Smooth muscle cell (in vitro differentiated cells): ENCODE data around the gene TBCCD1. TPM values are rescaled to one million over a fixed set of nuclear protein-coding genes. Genes with fewer than 3 reads are reported as not detected.

Experiments used
- DNase-seq: peaks from one replicate; lab custom pipeline; 2025; ENCODE audit not compliant: unreplicated experiment; lab: John Stamatoyannopoulos, UW
- H2AFZ ChIP-seq: fragments of 200-600 bp; sonication (generic); 2 replicates; pipeline ENCODE4 v1.6.0; 2016; ENCODE audit warnings: antibody characterized with exemption, low read depth, mild to moderate bottlenecking
- H3F3A ChIP-seq: fragments of 200-600 bp; sonication (generic); 2 replicates; pipeline ENCODE4 v1.6.0; 2017; ENCODE audit warnings: antibody characterized with exemption, low read depth
- H3K27ac ChIP-seq: fragments of 200-600 bp; sonication (generic); 2 replicates; pipeline ENCODE4 v1.5.1; 2016; ENCODE audit warnings: low read depth, mild to moderate bottlenecking
- H3K27me3 ChIP-seq: fragments of 200-600 bp; sonication (generic); 2 replicates; pipeline ENCODE4 v1.6.1; 2016; ENCODE audit warnings: low read depth, mild to moderate bottlenecking
- H3K36me3 ChIP-seq: fragments of 200-600 bp; sonication (generic); 2 replicates; pipeline ENCODE4 v1.5.1; 2016; ENCODE audit warnings: low read depth
- H3K4me1 ChIP-seq: fragments of 200-600 bp; sonication (generic); 2 replicates; pipeline ENCODE4 v1.5.1; 2016; ENCODE audit warnings: low read depth
- H3K4me2 ChIP-seq: fragments of 200-600 bp; sonication (generic); 2 replicates; pipeline ENCODE4 v1.6.0; 2016; ENCODE audit warnings: mild to moderate bottlenecking
- H3K4me3 ChIP-seq: fragments of 200-600 bp; sonication (generic); 2 replicates; pipeline ENCODE4 v1.5.1; 2016; ENCODE audit warnings: mild to moderate bottlenecking
- H3K79me2 ChIP-seq: fragments of 200-600 bp; sonication (generic); 2 replicates; pipeline ENCODE4 v1.6.0; 2016; ENCODE audit warnings: low read depth, mild to moderate bottlenecking
- H3K9ac ChIP-seq: fragments of 200-600 bp; sonication (generic); 2 replicates; pipeline ENCODE4 v1.6.0; 2016; ENCODE audit warnings: low read depth
- H3K9me3 ChIP-seq: fragments of 200-600 bp; sonication (generic); replicated peaks from 2 replicates; pipeline ENCODE4 v1.5.1; 2016; ENCODE audit warnings: low read depth
- H4K20me1 ChIP-seq: fragments of 200-600 bp; sonication (generic); 2 replicates; pipeline ENCODE4 v1.6.0; 2016; ENCODE audit warnings: low read depth
- WGBS: methylation state at CpG from one replicate; pipeline ENCODE4 v1.1.7; 2016; ENCODE audit warnings: low lambda C conversion rate; 5-methylcytosine and 5-hydroxymethylcytosine counted together
- polyA plus RNA-seq: library from polyadenylated mRNA; unstranded; fragments of >200 nt; fragmentation: Nextera tagmentation; extraction: Ambion mirVana; gene quantifications from 2 replicates; pipeline ENCODE4 v1.2.1, GENCODE V29; 2016
- total RNA-seq: library from RNA; depleted of rRNA; stranded (reverse); fragments of >200 nt; gene quantifications from 2 replicates; pipeline ENCODE4 v1.2.3, GENCODE V29; 2014
- TF ChIP-seq, protein P1 (sequence below): fragments of 200-600 bp; sonication (generic); IDR thresholded peaks from 2 replicates; pipeline ENCODE4 v1.5.1; 2017; ENCODE audit warnings: borderline replicate concordance, mild to moderate bottlenecking, antibody characterized with exemption; ENCODE audit not compliant: insufficient read depth, poor library complexity, severe bottlenecking

Gene TBCCD1
- total and polyA plus RNA-seq, 2 experiments from 2014 or later = 12.2 to 19.5 TPM

DNA sequence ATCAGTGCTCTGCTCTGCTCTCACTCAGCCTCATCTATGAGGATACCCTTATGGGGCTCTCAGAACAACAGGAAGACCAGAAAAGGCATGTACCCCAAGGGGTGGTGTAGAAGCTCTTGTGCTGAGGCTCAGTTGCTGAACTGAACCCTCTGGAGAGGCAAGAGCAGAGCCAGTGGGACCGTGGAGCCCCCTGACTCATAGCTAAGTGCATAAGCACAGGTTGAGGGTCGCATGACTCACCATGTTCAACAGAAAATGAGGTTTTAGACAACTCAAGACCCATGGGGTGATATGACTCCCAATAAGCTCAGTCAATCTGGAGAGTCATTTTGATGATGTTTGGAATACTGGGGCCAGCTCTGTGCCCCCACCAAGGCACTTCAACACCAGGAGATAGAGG is 60.3 kb downstream of the TBCCD1 start:
- Histone ChIP-seq H3K4me3 (no peak overlapping the region), H3K27me3 (peaks cover 6% of the 10 kb centered on the region), H3K27ac (no peak overlapping the region), H3K79me2 (no peaks in the 10 kb centered on the region), H3K9me3 (no peaks in the 10 kb centered on the region), H3K9ac (no peak overlapping the region), H3K4me2 (no peak overlapping the region), H3K36me3 (no peaks in the 10 kb centered on the region), H3F3A (no peaks in the 10 kb centered on the region), H2AFZ (no peak overlapping the region), H3K4me1 (peaks cover 9% of the 10 kb centered on the region), H4K20me1 (no peaks in the 10 kb centered on the region)
- DNase-seq = no peak
- TF ChIP-seq, protein P1, sequence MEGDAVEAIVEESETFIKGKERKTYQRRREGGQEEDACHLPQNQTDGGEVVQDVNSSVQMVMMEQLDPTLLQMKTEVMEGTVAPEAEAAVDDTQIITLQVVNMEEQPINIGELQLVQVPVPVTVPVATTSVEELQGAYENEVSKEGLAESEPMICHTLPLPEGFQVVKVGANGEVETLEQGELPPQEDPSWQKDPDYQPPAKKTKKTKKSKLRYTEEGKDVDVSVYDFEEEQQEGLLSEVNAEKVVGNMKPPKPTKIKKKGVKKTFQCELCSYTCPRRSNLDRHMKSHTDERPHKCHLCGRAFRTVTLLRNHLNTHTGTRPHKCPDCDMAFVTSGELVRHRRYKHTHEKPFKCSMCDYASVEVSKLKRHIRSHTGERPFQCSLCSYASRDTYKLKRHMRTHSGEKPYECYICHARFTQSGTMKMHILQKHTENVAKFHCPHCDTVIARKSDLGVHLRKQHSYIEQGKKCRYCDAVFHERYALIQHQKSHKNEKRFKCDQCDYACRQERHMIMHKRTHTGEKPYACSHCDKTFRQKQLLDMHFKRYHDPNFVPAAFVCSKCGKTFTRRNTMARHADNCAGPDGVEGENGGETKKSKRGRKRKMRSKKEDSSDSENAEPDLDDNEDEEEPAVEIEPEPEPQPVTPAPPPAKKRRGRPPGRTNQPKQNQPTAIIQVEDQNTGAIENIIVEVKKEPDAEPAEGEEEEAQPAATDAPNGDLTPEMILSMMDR = no peak
- 81% methylated on average over 2 of the region's 2 CpGs for WGBS

DNA sequence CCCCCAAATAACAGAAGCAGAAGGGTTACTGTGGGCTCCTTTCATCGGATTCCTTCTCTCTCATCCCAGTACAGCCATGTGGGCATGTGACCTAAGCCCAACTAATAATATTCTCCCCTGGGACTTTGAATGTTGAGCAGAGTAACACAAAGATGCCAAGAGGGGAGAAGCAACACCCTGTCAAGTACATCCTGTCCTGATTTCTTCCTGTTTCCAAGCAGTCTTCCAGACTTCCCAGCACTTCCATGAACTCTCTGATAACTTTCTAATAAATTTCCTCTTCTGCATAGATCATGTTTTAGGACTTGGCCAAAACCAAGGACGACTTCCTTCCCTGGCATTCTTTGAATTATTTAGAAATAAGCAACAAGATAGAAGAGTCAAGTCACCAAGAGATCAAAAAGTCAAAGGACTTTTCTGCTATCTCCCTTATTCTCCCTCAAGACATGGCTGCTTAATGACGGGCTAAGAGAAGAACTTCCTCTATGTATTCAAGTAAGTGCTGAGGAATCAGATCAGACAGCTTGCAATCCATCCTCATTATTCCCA is 60.9 kb downstream of the TBCCD1 start:
- no peak overlapping the region for H3K4me3 ChIP-seq
- no peaks in the 10 kb centered on the region for H3F3A ChIP-seq
- H2AFZ ChIP-seq = no peak overlapping the region
- H3K4me1 ChIP-seq = peaks cover 9% of the 10 kb centered on the region
- WGBS = 86% methylated on average over 3 of the region's 3 CpGs
- no peak overlapping the region for H3K4me2 ChIP-seq
- H3K36me3 ChIP-seq = no peaks in the 10 kb centered on the region
- H3K27me3 ChIP-seq = peaks cover 3% of the 10 kb centered on the region
- H3K9me3 ChIP-seq = no peaks in the 10 kb centered on the region
- no peak for DNase-seq
- no peak overlapping the region for H3K27ac ChIP-seq
- no peaks in the 10 kb centered on the region for H3K79me2 ChIP-seq
- TF ChIP-seq, protein P1 = no peak
- H4K20me1 ChIP-seq = no peaks in the 10 kb centered on the region
- H3K9ac ChIP-seq = no peak overlapping the region

DNA sequence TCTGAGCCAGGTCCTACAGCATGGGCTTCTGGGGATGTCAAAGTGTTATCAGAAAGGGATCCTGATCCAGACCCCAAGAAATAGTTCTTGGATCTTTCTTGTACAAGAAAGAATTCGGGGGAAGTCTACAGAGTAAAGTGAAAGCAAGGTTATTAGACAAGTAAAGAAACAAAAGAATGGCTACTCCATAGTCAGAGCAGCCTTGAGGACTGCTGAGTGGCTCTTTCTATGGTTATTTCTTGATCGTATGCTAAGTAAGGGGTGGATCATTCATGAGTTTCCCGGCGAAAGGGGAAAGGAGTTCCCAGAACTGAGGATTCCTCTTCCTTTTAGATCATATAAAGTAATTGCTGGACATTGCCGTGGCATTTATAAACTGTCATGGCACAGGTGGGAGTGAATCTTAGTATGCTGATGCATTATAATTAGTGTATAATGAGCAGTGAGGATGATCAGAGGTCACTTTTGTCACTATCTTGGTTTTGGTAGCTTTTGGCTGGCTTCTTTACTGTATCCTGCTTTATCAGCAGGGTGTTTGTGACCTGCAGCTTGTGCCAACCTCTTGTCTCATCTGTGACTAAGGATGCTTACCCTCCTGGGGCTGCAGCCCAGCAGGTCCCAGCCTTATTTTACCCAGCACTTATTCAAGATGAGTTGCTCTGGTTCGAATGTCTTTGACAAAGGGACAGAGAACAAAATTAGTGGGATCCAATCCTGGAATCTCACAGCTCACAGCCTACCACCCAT is 64.0 kb downstream of the TBCCD1 start:
- Histone ChIP-seq H3K36me3 (no peaks in the 10 kb centered on the region), H3K9me3 (no peaks in the 10 kb centered on the region), H3F3A (no peaks in the 10 kb centered on the region), H3K4me2 (peak overlapping the region; percentile 14), H3K9ac (no peak overlapping the region), H3K4me1 (peaks cover 9% of the 10 kb centered on the region), H4K20me1 (no peaks in the 10 kb centered on the region), H3K27ac (no peak overlapping the region), H3K79me2 (no peaks in the 10 kb centered on the region), H2AFZ (no peak overlapping the region), H3K27me3 (peaks cover 3% of the 10 kb centered on the region), H3K4me3 (no peak overlapping the region)
- 85% methylated on average over 6 of the region's 6 CpGs for WGBS
- TF ChIP-seq, protein P1 = no peak
- DNase-seq = no peak
